Activated CD8-positive, alpha-beta memory T cell treated with anti-CD3 and anti-CD28 coated beads for 48 hours (primary cell): ENCODE measurements around the gene MXI1.

Experiments
- DNase-seq, 3 experiments: peaks; one replicate each; pipeline ENCODE4 v3.0.0-alpha.2; 2020; ENCODE audit warnings: low read depth in 2 of 3, low spot score in 2 of 3

Gene MXI1

DNA sequence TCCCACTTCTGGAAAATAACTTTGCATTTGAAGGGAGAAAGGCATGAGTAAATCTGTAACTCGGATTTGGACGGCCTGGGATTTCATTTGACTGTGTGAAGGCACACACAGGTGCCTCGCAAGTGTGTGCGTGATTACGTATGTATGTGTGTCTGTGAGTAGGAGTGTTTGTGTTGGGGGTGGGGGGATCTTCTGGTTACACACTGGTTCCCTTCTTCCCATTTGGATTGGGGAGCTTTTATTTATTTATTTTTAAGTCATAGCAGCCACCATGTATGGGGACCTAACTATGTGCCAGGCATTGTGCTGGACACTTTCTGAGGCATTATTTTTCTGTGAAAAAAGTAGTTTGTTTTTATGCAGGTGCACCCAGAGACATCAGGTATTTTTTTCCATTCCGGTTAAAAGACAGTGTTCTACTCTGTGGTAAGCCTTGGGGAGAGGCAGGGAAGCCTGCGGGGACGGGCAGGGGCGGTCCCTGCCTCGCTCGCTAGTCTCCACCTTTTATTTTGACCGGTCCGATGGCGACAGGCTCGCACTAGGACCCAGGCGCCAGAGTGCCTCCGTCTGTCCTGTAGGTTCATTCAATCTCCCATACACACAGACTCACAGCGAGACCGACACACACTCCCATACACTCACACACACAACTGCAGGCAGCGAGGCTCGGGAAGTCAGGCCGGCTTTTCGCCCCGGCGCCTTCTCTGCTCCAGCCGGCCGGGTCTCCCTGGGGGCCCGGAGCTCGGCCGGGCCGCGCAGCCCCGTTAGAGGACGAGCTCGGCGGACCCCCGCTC lies at the start of gene MXI1:
TSS of gene MXI1 (plus strand) at position 595 of the 794 bp plus-strand sequence. CDS start 204 bp downstream, outside the sequence.
- DNase-seq, result no peak

DNA sequence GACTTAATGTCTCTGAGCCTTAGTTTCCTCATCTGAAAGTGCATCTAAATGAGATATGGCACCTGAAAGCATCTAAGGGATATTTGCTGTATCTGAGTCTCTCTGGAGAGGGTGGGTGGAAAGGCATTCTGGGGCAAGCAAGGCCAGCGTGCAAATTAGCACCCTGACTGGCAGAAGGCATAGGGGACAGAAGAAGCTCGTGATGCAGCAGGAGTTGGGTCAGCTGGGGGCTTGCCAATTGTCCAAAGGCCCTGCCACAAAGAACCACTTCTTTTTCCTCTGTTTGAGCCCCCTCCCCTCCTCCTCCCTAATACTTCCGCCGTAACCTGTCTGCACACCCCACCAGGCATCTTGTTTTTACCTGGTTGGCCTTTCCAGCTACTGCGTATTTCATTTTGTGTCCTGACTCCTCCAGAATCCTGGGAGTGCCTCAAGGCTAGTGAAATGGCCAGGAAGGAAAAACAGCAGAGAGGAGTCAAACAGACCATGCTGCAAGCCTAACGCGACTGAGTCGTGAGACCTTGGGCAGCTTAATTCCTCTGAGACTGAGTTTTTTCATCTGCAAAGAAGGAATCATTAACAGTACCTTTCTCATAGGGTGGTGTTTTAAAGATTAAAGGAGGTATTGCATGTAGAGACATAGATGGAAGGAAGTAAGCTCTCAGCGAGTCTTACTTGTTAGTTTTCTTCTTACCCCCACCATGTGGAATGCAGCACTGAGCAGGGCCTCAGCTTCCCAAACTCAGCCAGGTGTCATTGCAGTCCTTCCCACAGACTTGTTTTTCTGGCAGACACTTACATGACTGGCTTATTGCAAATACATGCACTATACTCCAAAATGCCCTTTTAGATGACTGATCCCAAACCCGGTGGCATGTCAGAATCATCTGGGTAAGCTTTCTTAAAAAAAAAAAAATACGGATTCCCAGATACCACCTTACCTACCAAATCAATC lies 49.1 kb upstream of the MXI1 start:
- DNase-seq, result no peak

DNA sequence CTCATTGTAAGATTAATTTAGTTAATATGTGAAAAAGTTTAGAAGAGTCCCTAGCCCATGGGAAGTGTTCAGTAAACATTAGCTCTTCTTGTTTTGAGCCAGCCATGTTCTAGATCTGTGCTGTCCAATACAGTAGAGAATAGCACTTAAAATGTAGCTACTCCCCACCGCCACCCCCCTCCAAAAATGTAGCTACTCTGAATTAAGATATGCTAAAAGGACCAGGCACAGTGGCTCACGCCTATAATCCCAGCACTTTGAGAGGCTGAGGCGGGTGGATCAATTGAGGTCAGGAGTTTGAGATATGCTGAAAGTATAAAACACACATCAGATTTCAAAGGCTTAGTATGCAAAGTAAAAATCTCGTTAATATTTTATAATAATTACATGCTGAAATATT lies 47.3 kb upstream of the MXI1 start:
- DNase-seq, result no peak

DNA sequence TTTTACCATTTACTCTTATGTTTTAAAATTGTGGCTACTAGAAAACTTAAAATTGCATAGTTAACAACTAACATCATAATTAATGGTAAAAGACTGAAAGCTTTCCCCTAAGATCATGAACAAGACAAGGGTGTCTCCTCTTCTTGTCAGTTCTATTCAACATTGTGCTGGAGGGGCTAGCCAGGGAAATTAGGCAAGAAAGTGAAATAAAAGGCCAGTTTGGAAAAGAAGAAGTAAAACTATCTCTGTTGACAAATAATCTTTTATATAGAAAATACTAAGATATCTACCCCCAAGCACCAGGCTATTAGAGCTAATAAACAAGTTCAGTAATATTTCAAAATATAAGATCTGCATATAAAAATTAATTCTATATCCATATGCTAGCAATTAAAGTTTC lies 46.9 kb upstream of the MXI1 start:
- DNase-seq, result no peak

DNA sequence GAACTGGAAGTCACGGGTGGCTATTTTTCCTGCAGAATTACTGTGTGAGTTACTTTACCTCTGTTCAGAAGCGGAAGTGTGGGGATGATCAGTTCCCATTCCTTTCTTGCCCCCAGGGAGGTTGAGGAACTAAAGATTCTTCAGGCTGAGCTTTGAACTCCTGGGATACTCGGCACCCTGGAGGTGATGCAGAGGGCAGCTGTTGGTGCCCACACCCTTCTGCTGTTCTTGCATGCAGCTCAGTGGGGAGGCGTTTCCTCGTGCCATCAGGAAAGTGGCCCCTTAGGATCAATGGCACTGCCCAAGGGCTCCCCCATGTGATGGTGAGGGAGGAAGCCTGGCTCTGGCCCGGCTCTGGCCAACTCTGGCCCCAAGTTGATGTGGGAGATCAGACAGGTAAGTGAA lies 44.7 kb upstream of the MXI1 start:
- DNase-seq, result no peak

DNA sequence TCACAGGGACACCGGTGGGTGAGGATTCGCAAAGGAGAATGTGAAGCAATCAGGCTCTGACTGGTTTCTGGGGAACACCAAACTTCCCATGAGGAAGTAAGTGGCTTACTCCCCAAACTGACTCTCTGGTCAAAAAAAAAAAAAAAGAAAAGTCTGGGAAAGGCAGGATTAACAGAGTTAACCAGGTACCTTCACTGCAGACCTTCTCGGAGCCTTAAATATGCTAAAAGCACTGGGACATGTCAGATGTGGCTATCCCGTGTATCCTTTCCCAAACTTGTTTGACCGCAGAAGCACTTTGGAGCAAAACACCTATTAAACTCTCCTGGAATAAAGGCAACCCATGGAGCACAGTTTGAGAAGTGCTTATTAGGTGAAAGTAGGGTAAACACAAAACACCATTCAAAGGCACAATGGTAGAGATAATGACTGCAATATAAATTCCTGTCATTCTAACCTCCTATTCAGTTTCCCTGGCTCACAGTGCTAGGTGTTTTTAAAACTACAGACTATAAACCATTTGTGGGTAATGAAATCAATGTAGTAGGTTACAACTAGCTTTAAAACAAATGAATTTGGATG lies 44.1 kb upstream of the MXI1 start:
- DNase-seq, result no peak

DNA sequence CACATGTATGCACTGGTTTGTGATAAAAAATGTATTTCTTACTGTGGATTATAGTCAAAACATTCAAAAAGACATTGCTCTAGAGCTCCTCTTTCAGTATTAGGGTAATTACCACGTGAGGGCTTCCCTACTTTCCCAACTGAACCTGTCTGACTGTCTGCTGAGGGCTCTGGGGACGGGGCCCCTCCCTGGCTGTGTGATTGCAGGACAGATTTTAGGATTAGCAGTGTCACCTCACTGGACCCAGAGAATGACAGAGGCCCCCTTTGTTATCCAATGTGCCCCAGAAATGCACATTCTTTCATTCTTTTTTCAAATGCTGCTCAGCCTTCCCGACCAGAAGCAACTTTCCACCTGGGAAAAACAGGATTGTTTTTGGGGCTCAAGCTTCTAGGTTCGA lies 43.6 kb upstream of the MXI1 start:
- DNase-seq, result no peak

DNA sequence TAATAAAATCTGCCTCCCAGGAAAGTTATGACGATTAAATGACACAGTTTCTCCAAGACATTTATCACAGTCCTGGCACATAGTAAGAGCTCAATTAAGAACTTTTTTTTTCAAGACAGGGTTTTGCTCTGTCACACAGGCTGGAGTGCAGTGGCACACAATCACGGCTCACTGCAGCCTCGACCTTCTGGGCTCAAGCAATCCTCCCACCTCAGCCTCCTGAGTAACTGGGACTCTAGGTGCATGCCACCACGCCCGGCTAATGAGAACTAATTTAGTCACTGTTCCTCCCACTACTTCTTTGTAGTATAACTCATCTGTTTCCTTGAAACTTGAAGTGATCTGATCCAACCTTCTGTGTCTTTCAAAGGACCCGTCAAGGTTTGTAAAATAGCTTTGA lies 42.2 kb upstream of the MXI1 start:
- DNase-seq, result no peak

DNA sequence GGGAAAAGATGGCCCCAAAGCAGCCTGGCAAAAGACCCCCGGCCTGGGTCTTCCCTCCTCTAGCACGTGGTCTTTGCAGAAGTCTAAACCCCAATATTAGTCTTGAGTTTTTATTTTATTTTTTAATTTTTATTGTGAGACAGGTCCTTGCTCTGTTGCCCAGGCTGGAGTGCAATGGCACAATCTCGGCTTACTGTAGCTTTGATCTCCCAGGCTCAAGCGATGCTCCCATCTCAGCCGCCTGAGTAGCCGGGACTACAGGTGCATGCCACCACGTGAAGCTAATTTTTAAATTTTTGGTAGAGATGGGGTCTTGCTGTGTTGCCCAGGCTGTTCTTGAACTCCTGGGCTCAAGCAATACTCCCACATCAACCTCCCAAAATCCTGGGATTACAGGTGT lies 40.3 kb upstream of the MXI1 start:
- DNase-seq, result no peak

DNA sequence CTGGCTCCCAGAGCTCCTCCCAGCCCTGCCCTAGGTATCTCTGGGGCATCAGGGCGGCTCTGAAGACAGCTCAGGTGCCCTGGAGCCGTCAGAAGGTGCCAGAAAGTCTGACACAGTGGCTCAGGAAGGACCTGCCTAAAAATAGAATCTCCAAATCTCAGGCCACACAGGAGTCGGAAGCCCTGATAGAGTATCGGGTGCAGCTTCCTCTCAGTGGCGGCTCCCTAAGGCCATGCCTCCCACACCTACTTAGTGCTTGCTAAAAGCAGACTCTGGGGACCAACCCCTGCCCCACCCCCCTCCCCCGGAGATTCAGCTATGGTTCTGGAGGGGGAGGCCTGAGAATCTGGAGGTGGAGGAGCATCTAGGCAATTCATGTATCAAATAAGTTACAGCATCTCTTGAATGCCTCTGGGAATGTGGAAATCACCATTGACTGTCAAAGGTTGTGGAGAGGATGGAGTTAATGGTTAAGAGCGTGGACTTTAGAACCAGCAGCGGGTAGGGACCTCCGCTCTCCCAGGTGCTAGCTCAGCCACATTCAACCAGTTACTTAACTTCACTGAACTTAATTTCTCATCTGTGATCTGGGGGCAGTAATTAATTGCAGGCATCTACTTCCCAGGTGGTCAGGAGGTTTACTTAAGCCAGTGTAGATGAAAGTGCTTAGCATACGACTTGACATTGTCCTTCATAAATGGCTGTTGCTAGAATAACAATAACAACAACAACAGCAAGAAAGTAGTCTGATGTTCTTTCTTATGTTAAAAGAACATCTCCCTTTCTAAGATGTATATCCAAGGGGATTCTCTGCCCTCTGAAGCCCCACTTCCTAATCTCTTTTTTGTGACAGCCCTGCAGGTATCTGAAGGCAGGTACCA lies 38.6 kb upstream of the MXI1 start:
- no peak for DNase-seq

DNA sequence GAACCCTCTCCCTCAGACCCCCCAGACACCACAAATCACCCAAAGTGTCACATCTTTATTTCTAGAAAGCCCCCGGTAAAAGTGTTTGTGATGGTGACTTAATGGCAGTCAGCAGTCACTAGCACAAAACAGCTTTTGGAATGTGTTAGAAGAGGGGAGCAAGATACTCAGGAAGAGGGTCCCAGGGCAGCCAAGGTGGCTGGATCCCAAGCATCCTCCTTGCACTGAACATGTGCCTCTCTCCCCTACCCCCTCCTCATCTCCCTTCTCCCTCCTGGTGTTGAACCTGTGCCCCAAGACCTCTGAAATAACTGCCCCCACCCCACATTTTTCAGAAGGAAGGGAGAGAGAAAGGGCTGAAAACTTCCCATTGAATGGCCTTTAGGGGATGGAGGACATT lies 37.8 kb upstream of the MXI1 start:
- no peak for DNase-seq

DNA sequence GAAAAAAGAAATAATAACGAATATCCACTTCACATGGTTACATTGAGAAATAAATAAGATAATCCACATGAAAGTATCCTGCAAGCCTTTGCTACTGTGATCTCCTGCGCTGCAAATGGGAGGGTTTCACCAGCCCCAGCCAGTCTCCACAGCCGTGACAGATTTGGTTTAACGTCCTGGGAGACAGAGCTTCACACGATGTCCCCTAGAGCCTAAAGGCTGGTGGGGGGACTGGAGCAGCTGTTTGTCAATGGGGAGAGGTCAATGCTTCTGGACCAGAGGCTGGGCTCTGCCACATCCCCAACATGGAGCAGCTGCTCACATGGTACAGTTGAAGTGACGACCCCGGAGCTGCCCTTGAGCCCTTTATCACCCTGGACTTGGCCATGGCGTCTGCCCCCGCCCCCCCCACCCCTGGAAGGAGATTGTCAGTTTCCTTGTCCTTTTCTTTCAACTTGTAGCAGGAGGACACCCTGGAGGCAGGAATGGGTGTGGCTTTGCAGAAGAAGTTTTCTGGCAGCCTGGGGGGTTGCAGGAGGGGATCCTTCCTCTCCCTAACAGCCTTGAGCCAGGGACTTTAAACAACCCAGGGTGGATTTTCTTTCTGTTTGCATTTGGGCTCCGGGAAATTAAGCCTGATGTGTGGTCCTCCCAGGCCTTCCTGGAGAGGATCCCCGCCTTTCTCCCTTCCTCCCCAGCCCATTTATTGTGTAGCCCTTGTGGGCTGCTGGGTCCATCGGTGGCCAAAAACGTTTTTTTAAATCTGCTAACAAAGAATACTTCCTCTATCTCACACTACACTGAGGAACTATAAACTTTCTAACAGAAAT lies 37.0 kb upstream of the MXI1 start:
- DNase-seq, result no peak

DNA sequence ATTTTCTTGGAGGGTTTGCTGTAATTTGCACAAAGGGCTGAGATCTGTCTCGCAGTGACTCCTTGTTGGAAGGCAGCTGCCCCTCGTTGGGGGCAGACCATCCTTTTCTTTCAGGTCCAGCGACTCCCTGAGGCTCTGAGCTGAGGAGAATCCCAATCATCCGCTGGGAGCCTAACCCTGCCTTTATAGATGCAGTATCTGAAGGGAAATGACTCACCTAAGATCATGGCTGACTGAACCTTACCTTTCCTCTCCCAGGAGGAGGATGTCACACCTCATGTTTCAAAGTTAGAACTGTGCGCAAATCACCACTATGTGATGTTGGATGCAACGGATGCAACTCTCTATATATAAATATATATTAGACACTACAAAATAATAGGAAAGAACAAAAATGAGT lies 36.4 kb upstream of the MXI1 start:
- DNase-seq, result no peak

DNA sequence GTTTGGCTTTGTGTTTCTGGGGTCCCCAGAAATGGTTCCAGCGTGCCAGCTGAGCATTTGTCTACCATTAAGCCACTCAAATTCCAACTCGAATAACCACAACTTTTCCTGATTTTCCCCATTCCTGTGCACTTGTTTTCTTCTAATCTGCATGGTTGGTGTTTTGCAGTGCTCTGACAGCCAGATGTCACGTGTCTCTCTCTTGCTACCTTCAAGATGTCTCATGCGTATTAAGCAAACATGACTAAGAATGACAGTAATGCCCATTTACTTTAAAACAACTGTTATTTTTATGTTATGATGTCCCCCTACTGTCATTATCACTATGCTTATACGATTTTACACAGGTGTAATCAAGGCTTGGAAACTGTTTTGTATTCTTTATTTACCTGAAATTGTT lies 35.2 kb upstream of the MXI1 start:
- DNase-seq, result no peak

DNA sequence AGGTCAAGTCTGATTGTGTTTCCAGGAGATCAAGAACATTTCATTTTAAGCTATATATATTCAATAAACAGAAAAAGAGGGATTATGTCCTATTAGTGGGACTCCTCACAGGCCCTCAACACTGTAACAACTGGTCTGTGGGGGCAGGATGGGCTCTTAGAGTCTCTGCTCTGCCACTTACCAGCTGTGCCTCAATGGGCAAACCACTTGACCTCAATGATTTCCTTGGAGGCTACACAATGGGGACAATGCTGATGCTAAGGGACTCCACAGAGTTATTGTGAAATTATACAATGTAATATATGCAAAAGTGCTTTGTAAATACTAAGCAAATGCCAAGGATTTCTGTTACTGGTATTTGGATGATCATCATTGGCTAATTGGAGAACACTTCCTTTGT lies 33.2 kb upstream of the MXI1 start:
- no peak for DNase-seq

DNA sequence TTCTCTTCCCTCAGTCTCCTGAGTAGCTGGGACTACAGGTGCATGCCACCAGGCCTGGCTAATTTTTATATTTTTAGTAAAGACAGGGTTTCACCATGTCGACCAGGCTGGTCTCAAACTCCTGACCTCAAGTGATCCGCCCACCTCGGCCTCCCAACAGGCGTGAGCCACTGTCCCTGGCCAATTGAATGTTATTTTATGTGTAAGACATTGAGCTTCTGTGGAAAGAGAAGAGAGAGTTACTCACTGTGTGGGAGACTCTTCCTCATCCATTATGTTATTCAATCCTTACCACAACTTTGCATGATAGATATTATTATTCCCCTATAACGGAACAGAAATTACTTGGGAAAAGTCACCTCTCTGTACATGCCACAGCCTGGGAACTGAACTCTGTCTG lies 32.6 kb upstream of the MXI1 start:
- no peak for DNase-seq

DNA sequence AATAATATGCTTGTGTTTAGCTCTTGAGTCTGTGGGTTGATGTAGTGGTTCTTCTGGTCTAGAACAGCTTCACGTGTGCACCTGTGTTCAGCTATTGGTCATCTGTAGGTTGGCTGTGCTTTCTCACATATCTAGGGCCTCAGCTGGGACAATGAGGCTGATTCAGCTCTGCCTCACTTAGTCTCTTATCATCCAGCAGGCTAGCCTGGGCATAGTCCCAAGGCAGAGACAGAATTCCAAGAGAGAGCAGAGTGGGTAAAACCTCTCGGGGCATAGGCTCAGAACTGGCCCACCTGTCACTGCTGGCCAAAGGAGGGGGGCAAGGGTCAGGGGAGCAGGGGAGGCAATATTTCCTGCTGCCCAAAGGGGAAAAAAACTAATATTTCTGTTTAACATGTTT lies 32.0 kb upstream of the MXI1 start:
- no peak for DNase-seq

DNA sequence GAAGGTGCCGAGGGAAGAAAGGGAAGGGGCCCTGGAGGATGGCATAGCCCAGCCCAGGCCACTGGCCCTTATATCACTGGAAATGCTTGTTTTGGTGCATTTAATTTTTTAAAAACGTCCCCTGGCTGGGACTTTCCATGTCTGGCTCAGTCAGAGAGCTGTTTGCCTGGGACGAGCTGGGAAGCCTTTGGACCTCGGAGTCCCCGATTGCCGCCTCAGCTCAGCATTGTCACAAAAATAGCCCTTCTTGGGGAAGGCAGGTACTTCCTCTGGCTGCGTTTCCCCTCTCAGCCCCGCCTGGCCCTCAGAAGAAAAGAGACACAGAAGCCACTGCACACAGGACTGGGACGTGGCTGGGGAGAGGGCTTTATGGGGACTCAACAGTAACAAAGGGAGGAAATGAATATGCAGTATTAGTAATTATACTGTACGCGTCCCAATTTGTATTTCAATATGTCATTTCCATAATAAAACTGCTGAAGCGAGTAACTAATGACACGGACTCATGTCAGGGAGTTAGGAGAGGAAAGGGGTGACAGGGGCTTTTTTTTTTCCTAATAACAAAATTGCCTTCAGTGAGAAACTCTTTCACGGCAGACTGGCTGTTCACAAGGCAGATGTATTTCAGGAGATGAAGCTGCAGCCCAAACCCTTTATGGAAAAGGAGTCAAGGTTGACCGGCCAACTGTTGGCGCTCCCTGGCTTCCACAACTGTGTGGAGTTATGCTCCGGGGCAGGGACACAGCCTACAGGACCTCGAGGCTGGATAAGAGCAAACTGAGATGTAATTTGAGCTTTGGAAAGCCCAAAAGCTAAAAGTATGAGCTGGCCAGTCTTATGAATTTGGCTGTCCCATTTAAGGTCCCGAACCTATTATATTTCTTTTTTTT lies 31.0 kb upstream of the MXI1 start:
- DNase-seq, result no peak

DNA sequence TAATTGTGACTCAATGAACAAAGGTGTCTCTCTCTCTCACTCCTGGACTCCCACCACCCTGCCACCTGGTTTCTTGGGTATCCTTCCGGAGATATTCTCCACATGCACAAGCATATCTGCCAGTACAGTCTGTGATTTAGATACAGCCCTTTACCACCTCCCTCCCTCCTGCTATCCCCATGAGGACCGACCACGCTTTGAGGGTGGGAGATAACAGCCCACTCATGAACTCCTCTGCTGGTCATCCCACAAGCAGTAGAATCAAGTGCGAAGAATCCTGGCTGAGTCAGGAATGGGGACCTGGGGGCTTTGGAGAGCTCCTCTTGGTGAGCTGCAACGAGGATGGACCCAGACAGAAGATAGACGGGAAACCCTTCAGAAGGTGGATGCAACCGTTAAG lies 28.2 kb upstream of the MXI1 start:
- no peak for DNase-seq
